Measurements from ENCODE around the gene IP6K3.

Gene IP6K3

GRCh38 chr6:33762713-33763112 is 16.0 kb upstream of the IP6K3 start:
- POLR2A ChIA-PET: no interaction called here
- CTCF ChIA-PET: interaction anchor here (2.2 to 8.3 kb wide), 4 partner anchors 8 to 176 kb away, joined by 7 to 78 read pairs (median 18); partner anchors contain the start of gene UQCC2
- DNase-seq (ENCODE audit: extremely low spot score): no peak
- TF ChIP-seq CTCF (IDR thresholded peaks at IDR 0.05; ENCODE audit: control extremely low read depth, extremely low read depth, low read depth, missing control alignments): no peak

GRCh38 chr6:33761922-33762629 is 15.4 kb upstream of the IP6K3 start:
- peak; percentile 62 for TF ChIP-seq CTCF (IDR thresholded peaks at IDR 0.05; ENCODE audit: control extremely low read depth, extremely low read depth, low read depth, missing control alignments)
- ChIA-PET CTCF (interaction anchor here (0.6 to 8.3 kb wide), 8 partner anchors 9 to 392 kb away, joined by 3 to 78 read pairs (median 5); partner anchors contain the start of gene UQCC2), POLR2A (no interaction called here)
- DNase-seq (ENCODE audit: extremely low spot score): peak; percentile 64

GRCh38 chr6:33761581-33761921 is 14.8 kb upstream of the IP6K3 start:
- CTCF ChIA-PET: interaction anchor here (0.6 to 8.3 kb wide), 7 partner anchors 9 to 393 kb away, joined by 3 to 78 read pairs (median 3); no protein-coding TSS in a partner anchor
- POLR2A ChIA-PET: no interaction called here
- no peak for DNase-seq (ENCODE audit: extremely low spot score)
- TF ChIP-seq CTCF (IDR thresholded peaks at IDR 0.05; ENCODE audit: control extremely low read depth, extremely low read depth, low read depth, missing control alignments): no peak

- ChIA-PET POLR2A (no interaction called here), CTCF (interaction anchor here (1.0 to 8.3 kb wide), 5 partner anchors 11 to 267 kb away, joined by 3 to 78 read pairs (median 3); no protein-coding TSS in a partner anchor)
- no peak for DNase-seq (ENCODE audit: extremely low spot score)
- TF ChIP-seq CTCF (IDR thresholded peaks at IDR 0.05; ENCODE audit: control extremely low read depth, extremely low read depth, low read depth, missing control alignments): no peak
Observed at GRCh38 chr6:33759887-33760629, 13.4 kb upstream of the IP6K3 start.

- POLR2A ChIA-PET: no interaction called here
- DNase-seq (ENCODE audit: extremely low spot score): no peak
- CTCF ChIA-PET: interaction anchor here (8.3 kb wide), 1 partner anchor 12 kb away, joined by 78 read pairs; no protein-coding TSS in a partner anchor
- TF ChIP-seq CTCF (IDR thresholded peaks at IDR 0.05; ENCODE audit: control extremely low read depth, extremely low read depth, low read depth, missing control alignments): no peak
Observed at GRCh38 chr6:33758815-33759216, 12.1 kb upstream of the IP6K3 start.

- CTCF ChIA-PET: interaction anchor here (1.1 to 8.3 kb wide), 3 partner anchors 13 to 57 kb away, joined by 3 to 78 read pairs (median 24); no protein-coding TSS in a partner anchor
- DNase-seq (ENCODE audit: extremely low spot score): no peak
- TF ChIP-seq CTCF (IDR thresholded peaks at IDR 0.05; ENCODE audit: control extremely low read depth, extremely low read depth, low read depth, missing control alignments): no peak
- POLR2A ChIA-PET: no interaction called here
Observed at GRCh38 chr6:33757906-33758305, 11.2 kb upstream of the IP6K3 start.
